Lower lobe of right lung (tissue), 2 donors: Measurements from ENCODE around the gene TMEM132D. TPM values are rescaled to one million over a fixed set of nuclear protein-coding genes. Genes with fewer than 3 reads are reported as not detected.
A peak's percentile ranks its signal among the peaks of the same experiment; 100 is the strongest.

Source experiments
- ATAC-seq, 2 donors: fragments of 200-7000 bp; cut with Tn5 transposase; one replicate each; pipeline ENCODE4 v1.9.1; 2020 to 2022; ENCODE audit warnings: mild to moderate bottlenecking in 2 of 2, moderate library complexity in 2 of 2
- DNase-seq: peaks from one replicate; pipeline ENCODE4 v3.0.0-alpha.2; 2020
- H3K27ac ChIP-seq: fragments of 200-600 bp; one replicate; pipeline ENCODE4 v1.8.0; 2022
- H3K27me3 ChIP-seq: fragments of 200-600 bp; one replicate; pipeline ENCODE4 v1.8.0; 2022; ENCODE audit warnings: low read depth
- H3K36me3 ChIP-seq: fragments of 200-600 bp; one replicate; pipeline ENCODE4 v1.8.0; 2022; ENCODE audit warnings: mild to moderate bottlenecking
- H3K4me1 ChIP-seq: fragments of 200-600 bp; one replicate; pipeline ENCODE4 v1.8.0; 2022
- H3K4me3 ChIP-seq: fragments of 200-600 bp; one replicate; pipeline ENCODE4 v1.8.0; 2022; ENCODE audit warnings: mild to moderate bottlenecking
- H3K9me3 ChIP-seq: fragments of 200-600 bp; one replicate; pipeline ENCODE4 v1.8.0; 2022
- CTCF ChIP-seq: fragments of 200-600 bp; IDR thresholded peaks from one replicate; pipeline ENCODE4 v1.8.0; 2022; ENCODE audit warnings: antibody characterized with exemption, mild to moderate bottlenecking
- intact Hi-C: fragments of 100-400 bp; cut with DNase I; formaldehyde crosslinking; loops from one replicate; pipeline ENCODE4 v1.11.0; 2022
- total RNA-seq: library from RNA; stranded (reverse); fragmentation: NEBNext Ultra II Directional; extraction: Animal tissue kit (Norgen Biotek cat#: 25700); gene quantifications from one replicate; pipeline ENCODE4 v1.2.1, GENCODE V29; 2021
- donor health status: DM: no; HTN: yes; CAD: no; lungs with severe emphysema.

Gene TMEM132D
- total RNA-seq, 1 donor from 2014 or later = 0.06 TPM

DNA sequence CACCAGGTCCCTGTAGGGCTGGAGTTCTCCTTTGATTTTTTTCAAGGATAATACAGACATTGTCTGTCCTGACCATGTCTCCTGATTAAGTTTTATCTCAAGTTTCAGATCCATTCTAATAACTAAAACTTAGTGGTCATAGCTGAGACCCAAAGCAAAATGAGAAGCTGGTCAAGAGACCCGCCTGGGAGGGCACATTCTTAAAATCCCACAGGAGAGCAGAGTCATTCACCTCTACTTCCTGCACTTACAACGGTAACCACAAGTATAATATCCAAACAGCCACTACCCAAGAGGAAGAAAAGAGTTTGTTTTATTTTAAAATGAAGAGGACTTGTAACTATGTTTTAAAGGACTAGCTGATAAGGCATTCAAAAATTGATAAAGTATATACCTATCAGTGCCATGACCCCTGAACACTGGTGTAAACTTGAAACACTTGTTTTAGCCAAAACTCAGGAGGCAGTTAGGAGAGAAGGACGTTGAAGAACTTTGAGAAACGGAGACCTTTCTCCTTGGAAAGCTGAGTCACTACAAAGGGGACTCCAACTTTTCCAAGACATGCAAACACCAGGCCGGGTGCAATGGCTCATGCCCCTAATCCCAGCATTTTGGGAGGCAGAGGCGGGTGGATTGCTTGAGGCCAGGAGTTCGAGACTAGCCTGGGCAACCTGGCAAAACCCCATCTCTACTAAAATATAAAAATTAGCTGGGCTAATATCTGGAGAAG lies 572.3 kb downstream of the TMEM132D start:
- H3K9me3 ChIP-seq = no peaks in the 10 kb centered on the region
- ATAC-seq (no peak), DNase-seq (no peak)
- no peaks in the 10 kb centered on the region for H3K4me1 ChIP-seq
- no peaks in the 10 kb centered on the region for H3K27me3 ChIP-seq
- TF ChIP-seq CTCF = no peak
- intact Hi-C loops = no loop called here
- H3K4me3 ChIP-seq = no peak overlapping the region
- H3K27ac ChIP-seq = no peak overlapping the region
- no peaks in the 10 kb centered on the region for H3K36me3 ChIP-seq

GRCh38 chr12:129328235-129328634 lies 575.6 kb downstream of the TMEM132D start:
- no peaks in the 10 kb centered on the region for H3K27me3 ChIP-seq
- no peak overlapping the region for H3K4me3 ChIP-seq
- H3K4me1 ChIP-seq = no peaks in the 10 kb centered on the region
- no peak for TF ChIP-seq CTCF
- ATAC-seq = peak in 1 of 2 donors; percentile 43
- H3K27ac ChIP-seq = no peak overlapping the region
- intact Hi-C loops = no loop called here
- no peak for DNase-seq
- H3K36me3 ChIP-seq = no peaks in the 10 kb centered on the region
- no peaks in the 10 kb centered on the region for H3K9me3 ChIP-seq

DNA sequence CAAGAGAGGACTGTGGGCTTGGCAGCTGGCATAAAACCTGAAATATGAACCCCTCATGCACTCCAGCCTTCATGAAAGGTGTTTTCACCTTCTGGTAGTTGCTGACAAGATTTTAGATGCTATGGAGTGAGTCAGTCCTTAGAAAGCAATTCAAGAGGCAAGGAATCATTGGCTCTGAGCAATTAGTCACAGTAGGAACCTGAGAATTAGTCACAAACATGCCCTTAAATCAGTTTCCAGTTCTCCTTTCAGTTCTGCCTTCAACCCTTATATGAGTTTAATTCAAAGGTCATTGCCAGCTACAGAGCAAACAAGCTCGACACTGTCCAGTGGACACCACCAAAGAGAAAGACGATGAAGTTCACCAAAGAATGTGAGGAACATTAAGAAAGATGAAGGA lies 578.3 kb downstream of the TMEM132D start:
- no peaks in the 10 kb centered on the region for H3K4me1 ChIP-seq

DNA sequence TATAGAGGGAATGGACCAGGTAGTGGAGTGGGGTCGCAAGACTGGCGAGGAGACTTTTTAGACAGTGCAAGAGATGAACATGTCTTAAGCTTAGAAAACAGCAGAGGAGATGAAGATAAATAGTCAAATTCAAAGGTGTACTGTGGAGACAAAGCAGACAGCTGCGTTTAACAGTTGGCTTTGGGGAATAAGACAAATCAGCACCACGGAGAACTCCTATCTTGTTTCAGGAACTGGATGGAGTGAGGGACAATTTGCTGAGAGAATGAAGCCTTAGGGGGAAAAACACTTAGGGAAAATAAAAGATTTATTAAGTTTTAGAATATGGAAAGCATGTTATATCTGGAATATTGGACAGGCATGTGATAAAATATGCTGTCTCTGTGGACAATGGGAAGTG lies 591.8 kb downstream of the TMEM132D start:
- H3K27ac ChIP-seq = no peak overlapping the region
- H3K4me1 ChIP-seq = no peaks in the 10 kb centered on the region
- no peak for TF ChIP-seq CTCF
- intact Hi-C loops = no loop called here
- ATAC-seq = no peak
- DNase-seq = no peak
- H3K9me3 ChIP-seq = no peaks in the 10 kb centered on the region
- H3K4me3 ChIP-seq = no peak overlapping the region
- H3K27me3 ChIP-seq = no peaks in the 10 kb centered on the region
- no peaks in the 10 kb centered on the region for H3K36me3 ChIP-seq

More for the DNA sequence above, 578.3 kb downstream of the TMEM132D start:
- ATAC-seq (no peak), DNase-seq (no peak)
- no peaks in the 10 kb centered on the region for H3K9me3 ChIP-seq
- H3K36me3 ChIP-seq = no peaks in the 10 kb centered on the region
- no peak overlapping the region for H3K27ac ChIP-seq
- TF ChIP-seq CTCF = no peak
- H3K4me3 ChIP-seq = no peak overlapping the region
- no peaks in the 10 kb centered on the region for H3K27me3 ChIP-seq
- intact Hi-C loops = no loop called here

DNA sequence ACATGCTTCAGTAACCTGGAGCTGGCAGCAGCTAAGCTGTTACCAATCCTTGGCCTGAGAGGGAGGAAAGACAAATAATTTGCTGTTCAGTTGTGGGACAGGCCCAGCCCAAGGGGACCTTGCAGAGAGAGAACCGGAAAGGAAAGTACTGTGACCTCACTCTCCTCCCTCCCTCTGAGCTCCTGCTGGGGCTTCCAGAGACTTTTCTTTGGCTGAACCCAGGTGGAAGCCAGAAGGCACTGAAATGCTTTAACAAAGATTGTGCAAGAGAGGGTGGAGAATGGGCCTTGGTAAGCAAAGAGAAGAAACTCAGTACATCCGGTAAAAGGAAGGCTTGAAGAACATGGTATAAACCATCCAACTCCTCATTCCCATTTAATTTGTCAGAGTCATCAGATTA lies 593.5 kb downstream of the TMEM132D start:
- ATAC-seq = peak; percentile 81 to 88
- intact Hi-C loops = no loop called here

More for the DNA sequence above, 593.5 kb downstream of the TMEM132D start:
- no peak overlapping the region for H3K4me3 ChIP-seq
- no peak for TF ChIP-seq CTCF
- no peaks in the 10 kb centered on the region for H3K9me3 ChIP-seq
- no peaks in the 10 kb centered on the region for H3K36me3 ChIP-seq
- DNase-seq = no peak
- H3K4me1 ChIP-seq = no peaks in the 10 kb centered on the region
- no peak overlapping the region for H3K27ac ChIP-seq
- H3K27me3 ChIP-seq = no peaks in the 10 kb centered on the region
